ENCODE results near the gene RAD9A.
A peak's percentile ranks its signal among the peaks of the same experiment; 100 is the strongest.

Gene RAD9A

GRCh38 chr11:67349928-67350465 lies 41.8 kb upstream of the RAD9A start:
- no peak overlapping the region for H2BK15ac ChIP-seq (ENCODE audit: low read depth, poor library complexity, severe bottlenecking)
- H3K4me2 ChIP-seq (ENCODE audit: low read length, poor library complexity, severe bottlenecking) = no peak overlapping the region
- no peaks in the 10 kb centered on the region for H3K27me3 ChIP-seq (ENCODE audit: control insufficient read depth in 1 of 2, insufficient read depth in 1 of 2, low read length in 2 of 2)
- no peak overlapping the region for H2AK5ac ChIP-seq (ENCODE audit: low read length, severe bottlenecking)
- 93% methylated on average over 4 of the region's 4 CpGs for WGBS
- H3K9me3 ChIP-seq (ENCODE audit: control insufficient read depth, low read length) = no peaks in the 10 kb centered on the region
- no peak overlapping the region for H4K8ac ChIP-seq (ENCODE audit: low read length)
- H3K4ac ChIP-seq (ENCODE audit: low read depth in 1 of 2, low read length in 2 of 2) = no peak overlapping the region
- H3K4me3 ChIP-seq (ENCODE audit: insufficient read depth in 1 of 2, low read depth in 1 of 2, low read length in 2 of 2) = no peak overlapping the region
- peaks cover 2% of the 10 kb centered on the region for H3K79me1 ChIP-seq (replicated peaks; ENCODE audit: low read length, poor library complexity, severe bottlenecking)
- H2AFZ ChIP-seq (ENCODE audit: low read depth, low read length) = no peak overlapping the region
- no peak overlapping the region for H2BK120ac ChIP-seq (ENCODE audit: low read depth, low read length)
- H2BK12ac ChIP-seq (ENCODE audit: low read length in 2 of 2) = no peak overlapping the region
- no peak overlapping the region for H3K14ac ChIP-seq (ENCODE audit: low read length in 2 of 2)
- H2BK5ac ChIP-seq (ENCODE audit: low read depth, low read length, poor library complexity, severe bottlenecking) = no peak overlapping the region
- peak overlapping the region; percentile 5 for H3K9ac ChIP-seq (ENCODE audit: low read length)
- H3K23ac ChIP-seq (ENCODE audit: low read length in 2 of 2) = no peak overlapping the region
- no peak overlapping the region for H4K91ac ChIP-seq (ENCODE audit: low read length)
- H3K4me1 ChIP-seq (ENCODE audit: control insufficient read depth, insufficient read depth, low read depth, low read length) = peaks cover 24% of the 10 kb centered on the region
- no peak overlapping the region for H3K18ac ChIP-seq (ENCODE audit: low read depth in 1 of 2, low read length in 2 of 2)
- peaks cover 5 to 6% of the 10 kb centered on the region in 2 experiments for H3K36me3 ChIP-seq (ENCODE audit: control insufficient read depth in 1 of 2, insufficient read depth in 2 of 2, low read depth in 1 of 2, low read length in 2 of 2)
- H3K27ac ChIP-seq (ENCODE audit: low read length, poor library complexity, severe bottlenecking) = no peak overlapping the region
- DNase-seq = no peak

DNA sequence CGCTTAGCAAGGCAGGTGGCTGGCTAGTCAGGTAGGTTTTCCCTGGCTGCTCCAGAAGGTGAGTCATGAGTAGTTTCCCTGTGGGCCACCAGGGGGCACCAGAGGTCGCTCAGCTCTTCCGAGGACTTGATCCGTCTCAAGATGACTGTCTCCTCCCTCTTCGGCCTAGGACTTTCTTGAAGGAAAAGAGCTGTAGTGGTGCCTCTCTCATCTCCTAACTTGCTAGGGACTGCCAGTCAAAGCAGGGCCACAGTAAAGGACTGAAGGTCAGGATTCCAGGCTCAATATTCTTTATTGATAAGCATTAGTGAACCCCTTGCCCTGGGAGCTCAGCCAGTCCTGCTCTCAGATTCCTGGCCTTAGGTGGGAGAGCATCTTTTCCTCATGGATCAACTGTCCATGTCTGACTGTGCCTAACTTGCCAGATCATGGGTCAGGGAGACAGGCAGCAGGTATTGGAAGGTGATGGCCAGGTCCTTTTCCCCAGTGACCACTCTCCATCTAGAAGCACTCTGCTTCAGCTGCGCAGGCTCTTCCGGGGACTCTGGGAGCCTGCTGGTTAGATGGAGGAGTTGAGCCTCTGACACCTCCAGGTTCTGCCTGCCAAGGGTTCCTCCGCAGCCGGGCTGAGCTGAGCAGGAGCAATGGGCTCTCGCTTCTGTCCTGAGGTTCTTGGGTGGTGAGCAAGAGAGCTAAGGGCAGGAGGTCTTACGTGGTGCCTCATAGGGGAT lies 40.3 kb upstream of the RAD9A start:
- H3K9me3 ChIP-seq (ENCODE audit: control insufficient read depth, low read length) = no peaks in the 10 kb centered on the region
- H3K79me1 ChIP-seq (replicated peaks; ENCODE audit: low read length, poor library complexity, severe bottlenecking) = peaks cover 5% of the 10 kb centered on the region
- peaks cover 38% of the 10 kb centered on the region for H3K4me1 ChIP-seq (ENCODE audit: control insufficient read depth, insufficient read depth, low read depth, low read length)
- H2BK15ac ChIP-seq (ENCODE audit: low read depth, poor library complexity, severe bottlenecking) = no peak overlapping the region
- no peak overlapping the region for H2BK120ac ChIP-seq (ENCODE audit: low read depth, low read length)
- H3K4ac ChIP-seq (ENCODE audit: low read depth in 1 of 2, low read length in 2 of 2) = no peak overlapping the region
- peaks cover 5 to 6% of the 10 kb centered on the region in 2 experiments for H3K36me3 ChIP-seq (ENCODE audit: control insufficient read depth in 1 of 2, insufficient read depth in 2 of 2, low read depth in 1 of 2, low read length in 2 of 2)
- peak; percentile 80 for DNase-seq
- no peak overlapping the region for H2BK5ac ChIP-seq (ENCODE audit: low read depth, low read length, poor library complexity, severe bottlenecking)
- H3K4me2 ChIP-seq (ENCODE audit: low read length, poor library complexity, severe bottlenecking) = no peak overlapping the region
- WGBS = 56% methylated on average over 11 of the region's 11 CpGs
- H3K27ac ChIP-seq (ENCODE audit: low read length, poor library complexity, severe bottlenecking) = peak overlapping the region; percentile 8
- no peak overlapping the region for H3K14ac ChIP-seq (ENCODE audit: low read length in 2 of 2)
- H2BK12ac ChIP-seq (ENCODE audit: low read length in 2 of 2) = peak overlapping the region; percentile 6 to 40
- H2AFZ ChIP-seq (ENCODE audit: low read depth, low read length) = no peak overlapping the region
- peak overlapping the region; percentile 37 for H4K91ac ChIP-seq (ENCODE audit: low read length)
- no peaks in the 10 kb centered on the region for H3K27me3 ChIP-seq (ENCODE audit: control insufficient read depth in 1 of 2, insufficient read depth in 1 of 2, low read length in 2 of 2)
- no peak overlapping the region for H3K18ac ChIP-seq (ENCODE audit: low read depth in 1 of 2, low read length in 2 of 2)
- peak overlapping the region; percentile 11 for H2AK5ac ChIP-seq (ENCODE audit: low read length, severe bottlenecking)
- peak overlapping the region; percentile 10 for H4K8ac ChIP-seq (ENCODE audit: low read length)
- H3K23ac ChIP-seq (ENCODE audit: low read length in 2 of 2) = no peak overlapping the region
- H3K9ac ChIP-seq (ENCODE audit: low read length) = peak overlapping the region; percentile 61
- peak overlapping the region in 1 of 2 experiments; percentile 24 for H3K4me3 ChIP-seq (ENCODE audit: insufficient read depth in 1 of 2, low read depth in 1 of 2, low read length in 2 of 2)

DNA sequence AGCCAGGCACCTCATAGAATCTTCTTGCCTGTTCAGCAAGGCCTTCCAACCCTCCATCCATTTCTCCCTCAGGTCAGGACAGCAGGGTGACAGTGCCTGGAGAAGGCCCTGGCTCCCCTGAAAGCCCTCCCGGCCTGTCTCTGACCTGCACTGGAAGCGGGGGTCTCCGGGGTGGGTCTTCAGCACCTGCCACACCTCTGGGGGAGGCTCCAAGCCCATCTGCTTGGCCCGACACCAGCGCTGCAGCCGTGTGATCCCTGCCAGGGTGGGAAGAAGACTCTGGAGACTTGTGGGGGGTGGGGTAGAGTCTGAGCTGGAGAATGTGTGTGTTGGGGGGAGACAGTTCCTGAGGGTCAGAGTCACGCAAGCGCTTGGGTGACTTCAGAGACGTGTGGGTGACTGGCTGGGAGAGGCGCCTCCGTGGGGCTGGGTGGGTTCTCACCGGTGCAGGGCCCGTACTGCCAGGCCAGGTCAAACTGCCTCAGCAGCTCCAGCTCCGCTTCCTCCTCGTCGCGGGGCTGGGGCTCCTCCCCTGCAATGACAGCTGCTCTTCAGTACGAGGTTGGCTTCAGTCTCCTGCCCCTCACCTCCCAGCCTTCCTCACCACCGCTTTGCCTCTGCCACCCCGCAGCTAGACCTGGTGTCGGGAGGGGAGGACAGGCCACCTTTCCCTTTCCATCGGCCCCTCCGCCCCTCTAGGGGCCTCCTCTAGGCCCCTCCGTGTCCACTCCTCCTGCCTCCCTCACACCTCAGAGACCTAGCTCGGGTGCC lies 39.1 kb upstream of the RAD9A start:
- Histone ChIP-seq H3K9me3 (ENCODE audit: control insufficient read depth, low read length) (no peaks in the 10 kb centered on the region), H2AFZ (ENCODE audit: low read depth, low read length) (no peak overlapping the region), H3K18ac (ENCODE audit: low read depth in 1 of 2, low read length in 2 of 2) (peak overlapping the region; percentile 93 to 94), H2BK15ac (ENCODE audit: low read depth, poor library complexity, severe bottlenecking) (peak overlapping the region; percentile 90), H3K4me1 (ENCODE audit: control insufficient read depth, insufficient read depth, low read depth, low read length) (peaks cover 48% of the 10 kb centered on the region), H2BK12ac (ENCODE audit: low read length in 2 of 2) (peak overlapping the region; percentile 63 to 64), H2BK120ac (ENCODE audit: low read depth, low read length) (peak overlapping the region; percentile 82), H3K4me3 (ENCODE audit: insufficient read depth in 1 of 2, low read depth in 1 of 2, low read length in 2 of 2) (peak overlapping the region; percentile 73 to 89), H3K36me3 (ENCODE audit: control insufficient read depth in 1 of 2, insufficient read depth in 2 of 2, low read depth in 1 of 2, low read length in 2 of 2) (peaks cover 5 to 6% of the 10 kb centered on the region in 2 experiments), H3K27me3 (ENCODE audit: control insufficient read depth in 1 of 2, insufficient read depth in 1 of 2, low read length in 2 of 2) (no peaks in the 10 kb centered on the region), H2AK5ac (ENCODE audit: low read length, severe bottlenecking) (peak overlapping the region; percentile 28), H3K27ac (ENCODE audit: low read length, poor library complexity, severe bottlenecking) (peak overlapping the region; percentile 99), H4K8ac (ENCODE audit: low read length) (peak overlapping the region; percentile 95), H2BK5ac (ENCODE audit: low read depth, low read length, poor library complexity, severe bottlenecking) (peak overlapping the region; percentile 80), H4K91ac (ENCODE audit: low read length) (peak overlapping the region; percentile 98), H3K4ac (ENCODE audit: low read depth in 1 of 2, low read length in 2 of 2) (peak overlapping the region; percentile 69 to 83), H3K79me1 (replicated peaks; ENCODE audit: low read length, poor library complexity, severe bottlenecking) (peaks cover 7% of the 10 kb centered on the region), H3K14ac (ENCODE audit: low read length in 2 of 2) (peak overlapping the region in 1 of 2 experiments; percentile 88), H3K23ac (ENCODE audit: low read length in 2 of 2) (peak overlapping the region; percentile 9 to 16), H3K4me2 (ENCODE audit: low read length, poor library complexity, severe bottlenecking) (peak overlapping the region; percentile 84), H3K9ac (ENCODE audit: low read length) (peak overlapping the region; percentile 94)
- WGBS = 22% methylated on average over 24 of the region's 25 CpGs
- DNase-seq = no peak
